Gastrocnemius medialis (tissue), 4 donors: ENCODE results near the gene POGK. TPM values are rescaled to one million over a fixed set of nuclear protein-coding genes. Genes with fewer than 3 reads are reported as not detected.
A peak's percentile ranks its signal among the peaks of the same experiment; 100 is the strongest.

Experiments
- ATAC-seq, 2 donors: fragments of 150-250 bp; one replicate each; pipeline ENCODE4 v1.9.1; 2016
- DNase-seq, 2 donors: peaks; one replicate each; pipeline ENCODE4 v3.0.0-alpha.2; 2019
- H3K27ac ChIP-seq, 4 donors: fragments of 200-600 bp; sonication (generic); 1 replicate in 1 of 4; 2 replicates in 3 of 4; pipeline ENCODE4 v1.5.1; 2016 to 2018; ENCODE audit warnings: mild to moderate bottlenecking in 2 of 4, moderate library complexity in 1 of 4
- H3K27me3 ChIP-seq, 3 donors: fragments of 200-600 bp; sonication (generic) in 2 of 3; 1 replicate in 1 of 3; 2 replicates in 2 of 3; pipeline versions ENCODE4 v1.5.1 to v1.6.0; 2016 to 2019; ENCODE audit warnings: mild to moderate bottlenecking in 1 of 3, moderate library complexity in 1 of 3
- H3K36me3 ChIP-seq, 2 donors: fragments of 200-600 bp; sonication (generic) in 1 of 2; one replicate each; pipeline ENCODE4 v1.5.1; 2017 to 2018
- H3K4me1 ChIP-seq, 2 donors: fragments of 200-600 bp; sonication (generic) in 1 of 2; one replicate each; pipeline ENCODE4 v1.5.1; 2016 to 2017; ENCODE audit warnings: mild to moderate bottlenecking in 2 of 2
- H3K4me3 ChIP-seq, 4 donors: fragments of 200-600 bp; sonication (generic) in 3 of 4; 1 replicate in 1 of 4; 2 replicates in 3 of 4; pipeline ENCODE4 v1.5.1; 2016 to 2019; ENCODE audit warnings: mild to moderate bottlenecking in 2 of 4
- H3K9me3 ChIP-seq, 3 donors: fragments of 200-600 bp; sonication (generic) in 2 of 3; 1 replicate in 1 of 3; 2 replicates in 2 of 3; pipeline ENCODE4 v1.5.1; 2016 to 2019
- POLR2A ChIP-seq, 2 donors: fragments of 450-650 bp; IDR thresholded peaks; one replicate each; pipeline ENCODE4 v1.6.1; 2017; ENCODE audit warnings: antibody characterized with exemption in 2 of 2, mild to moderate bottlenecking in 2 of 2, moderate library complexity in 2 of 2
- in situ Hi-C, 4 donors: fragments of 200-750 bp; cut with MboI; loops; one replicate each; pipeline versions ENCODE4 v1.15.0 to v1.8.0; 2017; ENCODE audit warnings: low sequenced_read_pairs in 4 of 4
- intact Hi-C: fragments of 100-400 bp; cut with DNase I; formaldehyde crosslinking; loops from one replicate; pipeline ENCODE4 v1.15.1; 2023; ENCODE audit warnings: low total_unique reads
- total RNA-seq, 4 donors: library from RNA; depleted of rRNA; stranded (reverse); fragments of >200 nt; gene quantifications; one replicate each; pipeline versions ENCODE4 v1.1.0 to v1.2.3, GENCODE V29; 2016
- TF ChIP-seq, protein P1 (sequence below), 5 experiments: fragments of 450-650 bp in 3 of 5; fragments of 200-600 bp in 2 of 5; sonication (generic) in 2 of 5; IDR thresholded peaks in 4 of 5; conservative IDR thresholded peaks in 1 of 5; 1 replicate in 4 of 5; 2 replicates in 1 of 5; pipeline ENCODE4 v1.5.1; 2016 to 2019; ENCODE audit warnings: antibody characterized with exemption in 5 of 5, mild to moderate bottlenecking in 3 of 5, moderate library complexity in 3 of 5

POGK gene
- total RNA-seq, 4 donors from 2014 or later, result 6.6 to 9.6 (median 9.0) TPM

DNA sequence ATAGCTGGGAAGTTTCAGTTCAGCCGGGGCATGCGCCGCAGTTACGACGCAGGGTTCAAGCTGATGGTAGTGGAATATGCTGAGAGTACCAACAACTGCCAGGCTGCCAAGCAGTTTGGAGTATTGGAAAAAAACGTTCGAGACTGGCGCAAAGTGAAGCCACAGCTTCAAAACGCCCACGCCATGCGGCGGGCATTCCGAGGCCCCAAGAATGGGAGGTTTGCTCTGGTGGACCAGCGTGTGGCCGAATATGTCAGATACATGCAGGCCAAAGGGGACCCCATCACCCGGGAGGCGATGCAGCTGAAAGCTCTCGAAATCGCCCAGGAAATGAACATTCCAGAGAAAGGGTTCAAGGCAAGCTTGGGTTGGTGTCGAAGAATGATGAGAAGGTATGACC, 9.9 kb downstream of the POGK start:
- Histone ChIP-seq H3K9me3 (no peaks in the 10 kb centered on the region), H3K27me3 (no peaks in the 10 kb centered on the region), H3K4me3 (no peak overlapping the region), H3K27ac (no peak overlapping the region), H3K4me1 (peaks cover 35 to 43% of the 10 kb centered on the region in 2 donors), H3K36me3 (peaks cover 0 to 73% of the 10 kb centered on the region in 2 donors)
- ATAC-seq (no peak), DNase-seq (no peak)
- in situ Hi-C loops, result no loop called here
- intact Hi-C loops, result no loop called here
- TF ChIP-seq POLR2A (IDR thresholded peaks at IDR 0.05), result no peak

DNA sequence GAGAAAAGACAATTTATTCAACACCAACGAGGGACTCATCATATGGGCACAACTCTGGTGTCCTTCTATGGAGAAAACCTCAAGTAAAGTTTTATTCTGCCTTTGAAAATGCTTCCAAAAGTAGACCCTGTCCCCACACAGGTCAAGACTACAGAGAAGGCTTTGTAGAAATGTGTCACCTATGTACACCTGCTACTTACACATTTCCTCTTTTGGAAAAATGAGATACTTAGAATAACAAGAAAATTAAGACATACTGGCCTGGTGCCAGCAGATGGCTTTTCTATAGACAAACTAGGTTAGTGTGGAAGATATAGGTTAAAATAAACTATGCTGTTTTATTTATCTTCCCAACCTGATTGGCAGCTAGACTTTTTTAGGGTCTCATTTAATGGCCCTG, 13.6 kb downstream of the POGK start:
- ATAC-seq, result no peak

DNA sequence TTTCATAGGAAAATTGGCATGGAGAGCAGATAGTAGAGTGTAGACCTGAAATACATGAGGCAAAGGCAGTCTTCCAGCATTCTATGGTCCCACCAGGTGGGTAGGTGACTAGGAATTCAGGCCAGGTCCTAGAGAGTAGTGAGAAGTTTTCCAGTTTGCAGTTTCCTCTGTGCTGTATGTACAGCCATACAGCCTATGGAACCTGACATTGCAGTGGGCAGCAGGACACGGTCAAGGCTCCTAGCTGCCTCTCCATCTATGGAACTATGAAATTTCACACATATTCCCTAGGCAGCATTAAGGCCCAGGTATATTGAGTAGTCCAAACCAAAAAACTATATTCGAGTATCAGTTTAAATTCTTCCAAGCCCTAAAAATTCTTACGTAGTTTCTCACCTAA, 16.3 kb downstream of the POGK start:
- in situ Hi-C loops (no loop called here), intact Hi-C loops (no loop called here)
- Histone ChIP-seq H3K4me3 (no peak overlapping the region), H3K4me1 (no peaks in the 10 kb centered on the region), H3K27me3 (no peaks in the 10 kb centered on the region), H3K9me3 (no peaks in the 10 kb centered on the region), H3K36me3 (peaks cover 0 to 86% of the 10 kb centered on the region in 2 donors), H3K27ac (no peak overlapping the region)
- DNase-seq, result no peak
- TF ChIP-seq, protein P1, sequence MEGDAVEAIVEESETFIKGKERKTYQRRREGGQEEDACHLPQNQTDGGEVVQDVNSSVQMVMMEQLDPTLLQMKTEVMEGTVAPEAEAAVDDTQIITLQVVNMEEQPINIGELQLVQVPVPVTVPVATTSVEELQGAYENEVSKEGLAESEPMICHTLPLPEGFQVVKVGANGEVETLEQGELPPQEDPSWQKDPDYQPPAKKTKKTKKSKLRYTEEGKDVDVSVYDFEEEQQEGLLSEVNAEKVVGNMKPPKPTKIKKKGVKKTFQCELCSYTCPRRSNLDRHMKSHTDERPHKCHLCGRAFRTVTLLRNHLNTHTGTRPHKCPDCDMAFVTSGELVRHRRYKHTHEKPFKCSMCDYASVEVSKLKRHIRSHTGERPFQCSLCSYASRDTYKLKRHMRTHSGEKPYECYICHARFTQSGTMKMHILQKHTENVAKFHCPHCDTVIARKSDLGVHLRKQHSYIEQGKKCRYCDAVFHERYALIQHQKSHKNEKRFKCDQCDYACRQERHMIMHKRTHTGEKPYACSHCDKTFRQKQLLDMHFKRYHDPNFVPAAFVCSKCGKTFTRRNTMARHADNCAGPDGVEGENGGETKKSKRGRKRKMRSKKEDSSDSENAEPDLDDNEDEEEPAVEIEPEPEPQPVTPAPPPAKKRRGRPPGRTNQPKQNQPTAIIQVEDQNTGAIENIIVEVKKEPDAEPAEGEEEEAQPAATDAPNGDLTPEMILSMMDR (IDR thresholded peaks at IDR 0.05 in 4 of 5, conservative IDR thresholded peaks at IDR 0.05 in 1 of 5), result no peak
- TF ChIP-seq POLR2A (IDR thresholded peaks at IDR 0.05), result no peak
- ATAC-seq, result no peak

More for the DNA sequence above, 13.6 kb downstream of the POGK start:
- Histone ChIP-seq H3K9me3 (no peaks in the 10 kb centered on the region), H3K27ac (no peak overlapping the region), H3K4me1 (peaks cover 0 to 7% of the 10 kb centered on the region in 2 donors), H3K4me3 (no peak overlapping the region), H3K27me3 (no peaks in the 10 kb centered on the region), H3K36me3 (peaks cover 0 to 95% of the 10 kb centered on the region in 2 donors)
- no peak for TF ChIP-seq POLR2A (IDR thresholded peaks at IDR 0.05)
- TF ChIP-seq, protein P1 (IDR thresholded peaks at IDR 0.05 in 4 of 5, conservative IDR thresholded peaks at IDR 0.05 in 1 of 5), result no peak
- intact Hi-C loops (no loop called here), in situ Hi-C loops (no loop called here)
- no peak for DNase-seq

DNA sequence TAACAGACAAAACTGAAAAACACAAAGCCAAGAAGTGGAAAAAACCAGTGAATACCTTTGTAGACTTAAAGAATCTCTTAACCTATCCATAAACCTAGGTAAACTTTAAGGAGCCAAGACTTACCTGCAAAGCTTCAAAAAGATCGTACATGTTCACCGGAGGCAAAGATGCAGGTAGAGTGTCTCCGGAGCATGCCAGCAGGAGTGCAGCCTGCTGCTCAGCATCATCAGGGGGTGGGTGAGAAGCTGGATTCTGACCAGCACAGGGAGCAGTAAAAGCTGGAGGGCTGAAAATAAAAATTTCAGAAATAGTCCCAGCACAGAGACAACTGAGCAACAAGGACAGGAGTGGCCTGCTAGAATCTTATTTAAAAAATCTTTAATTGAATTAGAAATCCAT, 18.7 kb downstream of the POGK start:
- intact Hi-C loops (no loop called here), in situ Hi-C loops (no loop called here)
- DNase-seq, result no peak
- Histone ChIP-seq H3K4me1 (no peaks in the 10 kb centered on the region), H3K36me3 (peaks cover 0 to 83% of the 10 kb centered on the region in 2 donors), H3K27ac (peak overlapping the region in 1 of 4 donors; percentile 10), H3K9me3 (no peaks in the 10 kb centered on the region), H3K27me3 (no peaks in the 10 kb centered on the region), H3K4me3 (no peak overlapping the region)
- ATAC-seq, result no peak
- TF ChIP-seq POLR2A (IDR thresholded peaks at IDR 0.05), result no peak
- TF ChIP-seq, protein P1 (IDR thresholded peaks at IDR 0.05 in 4 of 5, conservative IDR thresholded peaks at IDR 0.05 in 1 of 5), result no peak

DNA sequence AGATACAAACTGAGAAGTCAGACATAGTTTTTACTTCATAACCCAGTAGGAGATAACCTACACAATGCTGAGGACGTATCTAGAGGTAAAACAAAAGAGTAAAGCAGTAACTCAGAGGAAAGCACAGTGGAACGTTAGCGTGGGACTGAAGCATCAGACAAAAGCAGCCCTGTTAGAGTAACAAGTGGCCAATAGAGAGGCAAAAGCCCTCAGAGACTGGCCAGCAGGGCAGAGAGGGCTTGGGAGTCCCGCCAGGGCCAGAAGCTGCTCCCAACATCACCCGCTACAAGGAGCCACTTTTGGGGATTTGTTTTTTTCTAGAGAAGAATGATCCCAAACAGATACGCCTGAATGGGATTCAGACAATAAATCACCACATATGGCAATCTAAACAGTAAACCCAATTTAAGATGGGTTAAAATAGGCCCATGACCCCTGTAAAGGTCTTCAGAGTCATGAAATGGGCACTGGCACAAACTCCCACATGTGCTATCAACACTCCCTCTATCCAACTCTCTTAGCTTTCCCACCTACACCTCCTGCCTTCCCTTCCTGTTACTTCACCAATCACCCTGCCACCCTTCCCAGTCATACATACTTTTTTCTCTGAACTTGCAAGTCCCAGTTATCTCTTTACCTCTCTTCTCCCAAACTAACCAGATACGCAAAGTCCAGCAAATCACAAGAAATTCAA, 19.6 kb downstream of the POGK start:
- Histone ChIP-seq H3K36me3 (peaks cover 0 to 83% of the 10 kb centered on the region in 2 donors), H3K9me3 (no peaks in the 10 kb centered on the region), H3K4me1 (no peaks in the 10 kb centered on the region), H3K27me3 (no peaks in the 10 kb centered on the region), H3K4me3 (no peak overlapping the region), H3K27ac (peak overlapping the region in 1 of 4 donors; percentile 10)
- in situ Hi-C loops (no loop called here), intact Hi-C loops (no loop called here)
- ATAC-seq, result no peak
- no peak for DNase-seq
- TF ChIP-seq, protein P1 (IDR thresholded peaks at IDR 0.05 in 4 of 5, conservative IDR thresholded peaks at IDR 0.05 in 1 of 5), result no peak
- no peak for TF ChIP-seq POLR2A (IDR thresholded peaks at IDR 0.05)
